ENCODE results near the gene PRKAG2. TPM values are rescaled to one million over a fixed set of nuclear protein-coding genes. Genes with fewer than 3 reads are reported as not detected.
A peak's percentile ranks its signal among the peaks of the same experiment; 100 is the strongest.

The PRKAG2 gene
- polyA plus RNA-seq, 1 of the 3 experiments (the other 2 are of a cell fraction) = 51.6 TPM

- WGBS (ENCODE audit: low lambda C conversion rate) = 41% methylated on average over 7 of the region's 7 CpGs
- no peak overlapping the region for H3K4me2 ChIP-seq
- TF ChIP-seq RAD21 (IDR thresholded peaks at IDR 0.05; ENCODE audit: low read length) (peak; percentile 27), IRF3 (IDR thresholded peaks at IDR 0.05; ENCODE audit: low read depth, low read length) (no peak), CTCF (IDR thresholded peaks at IDR 0.05) (peak; percentile 21; the same call in 1 of the 2 replicates)
- peaks cover 0 to 28% of the 10 kb centered on the region in 2 experiments; a peak in 2 of 4 replicates for H3K4me1 ChIP-seq (ENCODE audit: control insufficient read depth in 1 of 2, insufficient read depth in 2 of 2, low read depth in 1 of 2, low read length in 1 of 2)
- H3F3A ChIP-seq (replicated peaks; ENCODE audit: insufficient read depth) = peaks cover 5% of the 10 kb centered on the region
- H3K9me3 ChIP-seq = no peaks in the 10 kb centered on the region
- ChIA-PET CTCF (interaction anchor here (1.4 kb wide), 1 partner anchor 61 kb away, joined by 4 read pairs; no protein-coding TSS in a partner anchor), POLR2A (no interaction called here)
- H3K27me3 ChIP-seq (ENCODE audit: insufficient read depth) = peaks cover 52% of the 10 kb centered on the region
- no peaks in the 10 kb centered on the region for H3K9me2 ChIP-seq
- no peak overlapping the region for H3K27ac ChIP-seq (ENCODE audit: low read depth in 2 of 2, low read length in 1 of 2)
- H4K20me1 ChIP-seq (ENCODE audit: insufficient read depth) = no peaks in the 10 kb centered on the region
- no peak for DNase-seq
- H3K4me3 ChIP-seq (ENCODE audit: low read depth in 2 of 2, low read length in 1 of 2) = no peak overlapping the region
- no peaks in the 10 kb centered on the region for H3K79me2 ChIP-seq (ENCODE audit: insufficient read depth)
- no peak overlapping the region for H3K9ac ChIP-seq
- H2AFZ ChIP-seq (ENCODE audit: low read depth) = no peak overlapping the region
- H3K36me3 ChIP-seq (replicated peaks in 1 of 2; ENCODE audit: control insufficient read depth in 1 of 2, insufficient read depth in 2 of 2, low read length in 1 of 2) = no peaks in the 10 kb centered on the region
Observed at GRCh38 chr7:151871904-151872303, 5.0 kb downstream of the PRKAG2 start.

- CTCF ChIA-PET = interaction anchor here (1.1 to 2.4 kb wide), 3 partner anchors 18 to 88 kb away, joined by 4 to 20 read pairs (median 4); no protein-coding TSS in a partner anchor
- DNase-seq = no peak
- H3K4me1 ChIP-seq (ENCODE audit: control insufficient read depth in 1 of 2, insufficient read depth in 2 of 2, low read depth in 1 of 2, low read length in 1 of 2) = peaks cover 0 to 27% of the 10 kb centered on the region in 2 experiments; a peak in 1 of 4 replicates
Observed at GRCh38 chr7:151871189-151871735, 5.7 kb downstream of the PRKAG2 start.

More at GRCh38 chr7:151871189-151871735, 5.7 kb downstream of the PRKAG2 start:
- no peak overlapping the region for H3K4me2 ChIP-seq
- no peak overlapping the region for H3K9ac ChIP-seq
- H3K9me3 ChIP-seq = no peaks in the 10 kb centered on the region
- no peak overlapping the region for H2AFZ ChIP-seq (ENCODE audit: low read depth)
- H3K9me2 ChIP-seq = no peaks in the 10 kb centered on the region
- 86% methylated on average over 13 of the region's 13 CpGs for WGBS (ENCODE audit: low lambda C conversion rate)
- no peaks in the 10 kb centered on the region for H4K20me1 ChIP-seq (ENCODE audit: insufficient read depth)
- POLR2A ChIA-PET = no interaction called here
- H3K36me3 ChIP-seq (replicated peaks in 1 of 2; ENCODE audit: control insufficient read depth in 1 of 2, insufficient read depth in 2 of 2, low read length in 1 of 2) = no peaks in the 10 kb centered on the region
- TF ChIP-seq FOXM1 (IDR thresholded peaks at IDR 0.05; ENCODE audit: low read depth) = no peak
- no peak for TF ChIP-seq ZBTB33 (IDR thresholded peaks at IDR 0.05; ENCODE audit: borderline replicate concordance, low read depth)
- no peak for TF ChIP-seq NFIC (IDR thresholded peaks at IDR 0.05; ENCODE audit: borderline replicate concordance)
- TF ChIP-seq MAX (IDR thresholded peaks at IDR 0.05; ENCODE audit: low read depth) = no peak
- no peak for TF ChIP-seq RAD21 (IDR thresholded peaks at IDR 0.05; ENCODE audit: low read length)
- no peak for TF ChIP-seq FOXJ3 (CRISPR knock-in tag; IDR thresholded peaks at IDR 0.05)
- no peak for TF ChIP-seq SMC3 (IDR thresholded peaks at IDR 0.05; ENCODE audit: low read depth, low read length)
- no peak for TF ChIP-seq POLR2AphosphoS5 (IDR thresholded peaks at IDR 0.05; ENCODE audit: low read depth, low read length)
- TF ChIP-seq MEF2A (IDR thresholded peaks at IDR 0.05; ENCODE audit: borderline replicate concordance, low read depth) = no peak
- TF ChIP-seq MXI1 (IDR thresholded peaks at IDR 0.05; ENCODE audit: low read depth, low read length) = no peak
- no peak for TF ChIP-seq RXRA (IDR thresholded peaks at IDR 0.05; ENCODE audit: borderline replicate concordance, low read depth)
- TF ChIP-seq CTCF (IDR thresholded peaks at IDR 0.05) = no peak
- TF ChIP-seq USF1 (IDR thresholded peaks at IDR 0.05; ENCODE audit: borderline replicate concordance, low read depth) = no peak
- no peak for TF ChIP-seq PBX3 (IDR thresholded peaks at IDR 0.05)
- no peak overlapping the region for H3K27ac ChIP-seq (ENCODE audit: low read depth in 2 of 2, low read length in 1 of 2)
- H3K4me3 ChIP-seq (ENCODE audit: low read depth in 2 of 2, low read length in 1 of 2) = no peak overlapping the region
- H3F3A ChIP-seq (replicated peaks; ENCODE audit: insufficient read depth) = peaks cover 5% of the 10 kb centered on the region
- peaks cover 46% of the 10 kb centered on the region for H3K27me3 ChIP-seq (ENCODE audit: insufficient read depth)
- no peaks in the 10 kb centered on the region for H3K79me2 ChIP-seq (ENCODE audit: insufficient read depth)
